22Rv1 (cell line): ENCODE data around the gene SERPINE2.

Source experiments
- H3K27ac ChIP-seq: fragments of 450-650 bp; 2 replicates; pipeline ENCODE4 v1.5.1; 2017
- ZFX ChIP-seq: fragments of 450-650 bp; IDR thresholded peaks from 2 replicates; pipeline ENCODE4 v1.6.1; 2017; ENCODE audit warnings: antibody characterized with exemption, borderline replicate concordance
- TF ChIP-seq, protein P1 (sequence below): fragments of 450-650 bp; IDR thresholded peaks from 2 replicates; pipeline ENCODE4 v1.5.1; 2017; ENCODE audit warnings: mild to moderate bottlenecking

Gene SERPINE2

DNA sequence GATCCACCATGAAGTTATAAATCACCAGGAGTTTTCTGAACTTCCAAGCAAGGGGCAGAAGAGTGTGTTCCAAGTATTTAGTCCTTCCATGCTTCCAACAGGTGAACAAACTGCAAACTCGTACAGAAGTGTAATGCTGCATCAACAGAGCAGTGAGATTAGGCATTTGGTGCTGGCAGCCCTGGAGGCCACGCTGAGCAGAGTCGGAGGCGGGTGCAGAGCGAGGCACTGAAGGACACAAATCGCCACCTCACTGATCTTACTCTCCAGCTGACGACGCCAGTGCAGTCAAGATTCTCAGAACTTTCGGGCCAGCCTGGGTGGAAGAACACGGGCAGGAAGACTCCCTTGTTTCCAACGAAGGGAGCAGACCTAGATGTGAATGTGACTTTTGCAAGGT is 39.2 kb downstream of the SERPINE2 start:
- no peak for TF ChIP-seq ZFX
- TF ChIP-seq, protein P1, sequence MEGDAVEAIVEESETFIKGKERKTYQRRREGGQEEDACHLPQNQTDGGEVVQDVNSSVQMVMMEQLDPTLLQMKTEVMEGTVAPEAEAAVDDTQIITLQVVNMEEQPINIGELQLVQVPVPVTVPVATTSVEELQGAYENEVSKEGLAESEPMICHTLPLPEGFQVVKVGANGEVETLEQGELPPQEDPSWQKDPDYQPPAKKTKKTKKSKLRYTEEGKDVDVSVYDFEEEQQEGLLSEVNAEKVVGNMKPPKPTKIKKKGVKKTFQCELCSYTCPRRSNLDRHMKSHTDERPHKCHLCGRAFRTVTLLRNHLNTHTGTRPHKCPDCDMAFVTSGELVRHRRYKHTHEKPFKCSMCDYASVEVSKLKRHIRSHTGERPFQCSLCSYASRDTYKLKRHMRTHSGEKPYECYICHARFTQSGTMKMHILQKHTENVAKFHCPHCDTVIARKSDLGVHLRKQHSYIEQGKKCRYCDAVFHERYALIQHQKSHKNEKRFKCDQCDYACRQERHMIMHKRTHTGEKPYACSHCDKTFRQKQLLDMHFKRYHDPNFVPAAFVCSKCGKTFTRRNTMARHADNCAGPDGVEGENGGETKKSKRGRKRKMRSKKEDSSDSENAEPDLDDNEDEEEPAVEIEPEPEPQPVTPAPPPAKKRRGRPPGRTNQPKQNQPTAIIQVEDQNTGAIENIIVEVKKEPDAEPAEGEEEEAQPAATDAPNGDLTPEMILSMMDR = no peak
- H3K27ac ChIP-seq = no peak overlapping the region

DNA sequence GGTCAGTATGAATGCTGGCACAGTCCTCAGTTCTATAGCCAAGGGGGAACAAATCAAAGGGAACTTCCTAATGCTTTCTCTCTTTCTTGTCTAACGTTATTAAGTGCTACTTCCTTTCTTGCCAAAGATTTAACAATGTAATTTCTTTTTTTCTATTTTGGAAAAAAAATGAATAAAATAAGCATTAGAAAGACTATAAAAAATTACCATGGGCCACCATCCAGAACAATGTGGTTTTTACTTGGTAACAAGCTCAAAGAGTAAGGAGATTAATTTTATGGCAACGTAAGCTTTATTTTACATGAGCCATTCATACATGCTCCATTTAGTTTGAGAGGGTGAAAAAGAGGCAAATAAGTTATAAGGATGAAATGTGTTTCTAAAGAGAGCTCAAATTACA is 40.1 kb downstream of the SERPINE2 start:
- H3K27ac ChIP-seq = no peak overlapping the region
- TF ChIP-seq ZFX = no peak
- TF ChIP-seq, protein P1 = no peak

GRCh38 chr2:223997938-223998337 is 41.1 kb downstream of the SERPINE2 start:
- H3K27ac ChIP-seq = no peak overlapping the region
- TF ChIP-seq ZFX = no peak
- TF ChIP-seq, protein P1 = no peak

DNA sequence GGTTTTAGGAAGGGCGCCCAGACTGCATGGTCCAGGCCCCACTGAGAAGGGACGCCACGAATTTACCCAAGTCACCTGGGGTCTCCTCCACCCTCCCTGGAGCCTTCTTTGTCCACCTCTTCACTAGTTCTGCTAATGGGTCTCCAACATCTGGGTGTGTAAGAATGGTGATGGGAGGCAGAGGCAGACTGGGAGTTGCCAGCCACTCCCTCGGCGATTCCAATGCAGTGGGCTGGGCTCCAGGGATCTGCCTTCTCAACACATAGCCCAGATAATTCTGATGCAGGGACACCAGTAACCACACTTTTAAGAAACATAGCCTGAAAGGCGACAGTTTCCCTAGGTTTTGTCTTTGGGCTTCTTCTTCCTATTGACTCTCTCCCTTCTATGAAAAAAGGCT is 42.7 kb downstream of the SERPINE2 start:
- no peak overlapping the region for H3K27ac ChIP-seq
- TF ChIP-seq ZFX = no peak
- TF ChIP-seq, protein P1 = no peak

- H3K27ac ChIP-seq = no peak overlapping the region
- TF ChIP-seq, protein P1 = no peak
- TF ChIP-seq ZFX = no peak
Measured at GRCh38 chr2:223995569-223995968, 43.5 kb downstream of the SERPINE2 start.

GRCh38 chr2:223994562-223995162 is 44.4 kb downstream of the SERPINE2 start:
- H3K27ac ChIP-seq = no peak overlapping the region
- no peak for TF ChIP-seq ZFX
- TF ChIP-seq, protein P1 = no peak

DNA sequence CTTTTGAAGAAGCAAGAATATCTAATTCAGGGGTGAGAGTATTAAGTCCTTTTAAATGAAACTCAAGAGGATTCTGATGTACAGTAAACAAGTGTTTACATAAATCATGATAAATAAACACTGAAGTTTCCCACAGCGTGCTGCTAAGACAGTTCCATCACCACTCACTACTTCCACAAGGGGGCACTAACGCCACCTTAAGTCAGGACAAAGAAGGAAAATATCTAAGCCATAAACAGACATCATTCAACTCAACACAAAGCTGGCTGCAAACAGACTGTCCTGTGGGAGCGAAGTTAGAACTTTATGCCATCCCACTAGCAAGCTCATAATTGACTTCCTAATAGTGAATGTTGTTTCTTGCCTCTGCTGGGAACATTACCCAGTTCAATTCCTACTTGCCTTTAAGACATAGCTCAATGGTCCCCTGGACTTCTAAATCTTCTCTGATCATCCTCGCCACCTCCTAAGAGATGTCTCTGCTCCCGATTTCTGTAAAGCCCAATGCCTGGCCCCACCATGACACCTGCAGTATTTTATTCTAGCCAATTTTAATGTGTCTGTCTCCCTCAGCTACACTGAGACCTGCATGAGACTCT is 45.4 kb downstream of the SERPINE2 start:
- no peak for TF ChIP-seq ZFX
- TF ChIP-seq, protein P1 = peak; percentile 82
- no peak overlapping the region for H3K27ac ChIP-seq
